Activated CD4-positive, alpha-beta T cell treated with anti-CD3 and anti-CD28 coated beads, Interleukin-2, Interleukin-4, amounts not matched to agents 100 ng/mL and 50 ng/mL, durations not matched to agents 16 hours and 8 hours (primary cell): ENCODE measurements around the gene SOX8.
"Not testable (repeated sequence)": the region's sequence is repeated elsewhere in the genome, so short reads cannot be mapped to it uniquely, and the experiment has no call there.

ENCODE experiments used
- DNase-seq: peaks from one replicate; pipeline ENCODE4 v3.0.0-alpha.2; 2020; ENCODE audit warnings: low spot score

Gene SOX8

DNA sequence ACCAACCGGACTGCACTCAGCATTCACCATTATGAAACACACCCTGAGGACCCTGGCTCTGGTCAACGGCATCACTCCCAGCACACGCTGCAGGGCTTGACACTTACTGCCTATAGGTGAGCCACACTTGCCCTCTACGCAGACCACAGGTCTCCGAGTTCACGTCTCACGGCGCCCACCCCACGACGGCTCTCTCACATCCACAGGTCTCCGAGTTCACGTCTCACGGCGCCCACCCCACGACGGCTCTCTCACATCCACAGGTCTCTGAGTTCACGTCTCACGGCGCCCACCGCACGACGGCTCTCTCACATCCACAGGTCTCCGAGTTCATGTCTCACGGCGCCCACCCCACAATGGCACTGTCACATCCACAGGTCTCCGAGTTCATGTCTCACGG, 25.8 kb upstream of the SOX8 start:
- not testable (repeated sequence) for DNase-seq

DNA sequence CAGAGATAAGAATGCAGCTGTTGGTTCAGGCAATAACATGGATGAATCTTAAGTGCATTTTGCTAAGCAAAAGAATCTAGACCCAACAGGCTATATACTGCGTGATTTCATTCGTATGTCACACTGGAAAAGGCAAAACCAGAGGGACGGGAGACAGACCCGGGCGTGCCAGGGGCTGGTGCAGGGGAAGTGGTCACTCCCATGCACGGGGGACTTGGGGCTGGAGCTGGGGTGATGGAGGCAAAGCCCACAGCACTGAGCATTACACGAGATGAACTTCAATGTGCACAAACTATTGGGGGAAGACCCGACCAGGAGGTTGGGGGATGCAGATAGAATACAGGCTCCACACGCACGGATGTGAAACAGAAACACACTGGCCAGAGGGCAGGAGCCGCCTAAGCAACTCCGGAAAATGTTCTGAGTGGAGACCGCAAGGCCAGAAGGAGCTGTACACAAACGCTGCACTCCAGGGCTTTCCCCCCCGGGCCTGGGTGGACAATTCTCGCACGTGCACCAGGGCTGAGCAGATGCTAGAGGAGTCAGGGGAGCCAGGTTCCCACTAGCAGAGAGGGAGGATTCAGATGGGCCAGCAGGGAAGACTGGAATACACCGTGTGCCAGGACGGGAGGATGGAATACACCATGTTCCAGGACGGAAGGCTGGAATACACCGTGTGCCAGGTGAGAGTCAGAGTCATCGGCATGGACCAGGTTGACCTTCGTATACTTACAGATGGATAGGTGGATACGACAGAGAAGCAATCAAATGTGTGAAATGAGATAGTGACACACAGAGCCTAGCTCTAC, 22.1 kb upstream of the SOX8 start:
- no peak for DNase-seq

DNA sequence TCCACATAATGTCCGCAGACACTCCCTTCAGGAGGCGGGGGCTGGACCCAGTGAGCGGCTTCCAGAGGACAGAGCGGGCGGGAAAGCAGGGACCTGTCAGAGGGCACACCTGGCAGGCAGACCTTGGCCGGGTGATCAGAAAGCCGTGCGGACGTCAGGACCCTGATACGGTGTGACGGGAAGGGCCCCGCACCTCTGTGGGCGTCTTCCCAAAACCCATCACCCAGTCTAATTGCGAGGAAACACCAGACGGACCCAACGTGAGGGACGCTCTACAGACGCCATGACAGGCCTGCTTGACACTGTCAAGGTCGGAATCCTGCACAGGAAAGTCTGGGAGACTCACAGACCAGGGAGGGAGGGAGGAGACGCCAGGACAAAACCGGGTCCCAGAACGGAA, 19.2 kb upstream of the SOX8 start:
- DNase-seq = no peak

DNA sequence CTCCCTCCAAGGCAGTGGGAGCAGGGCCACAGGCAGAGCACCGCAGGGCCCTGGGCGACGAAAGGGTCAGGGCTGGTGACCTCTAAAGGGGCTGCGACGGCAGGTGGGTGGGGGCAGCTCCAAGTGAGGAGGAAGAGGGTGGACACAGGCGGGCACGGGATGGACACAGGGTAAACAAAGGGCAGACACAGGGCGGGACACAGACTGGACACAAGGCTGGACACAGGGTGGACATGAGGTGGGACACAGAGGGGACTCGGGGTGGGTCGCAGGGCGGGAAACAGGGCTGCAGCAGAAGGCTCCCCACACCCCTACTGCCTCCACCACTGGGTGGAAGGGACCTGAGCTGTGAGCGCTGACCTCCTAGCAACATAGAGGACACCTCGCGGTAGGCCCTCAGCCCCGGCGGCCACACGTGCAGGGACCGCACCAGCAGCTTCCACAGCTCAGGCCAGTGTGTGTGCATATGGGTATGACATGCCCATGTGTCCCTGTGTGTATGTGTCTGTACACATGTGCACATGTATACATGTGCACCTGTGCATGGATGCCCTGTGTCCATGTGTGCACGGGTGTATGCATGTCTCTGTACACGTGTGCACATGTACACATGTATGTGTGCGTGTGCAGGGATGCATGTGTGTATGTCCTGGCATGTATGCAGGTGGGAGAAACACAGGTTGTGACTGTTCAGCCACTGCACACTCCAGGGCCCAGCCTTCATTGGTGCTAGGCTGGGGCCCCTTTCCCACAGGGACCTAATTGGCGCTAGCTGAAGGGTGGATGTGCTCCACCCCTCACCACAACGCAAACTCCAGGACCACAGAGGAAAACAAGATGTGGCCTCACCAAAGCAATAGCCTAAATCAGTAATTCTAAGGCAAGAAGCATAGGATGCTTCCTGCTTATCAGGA, 18.4 kb upstream of the SOX8 start:
- DNase-seq = no peak

DNA sequence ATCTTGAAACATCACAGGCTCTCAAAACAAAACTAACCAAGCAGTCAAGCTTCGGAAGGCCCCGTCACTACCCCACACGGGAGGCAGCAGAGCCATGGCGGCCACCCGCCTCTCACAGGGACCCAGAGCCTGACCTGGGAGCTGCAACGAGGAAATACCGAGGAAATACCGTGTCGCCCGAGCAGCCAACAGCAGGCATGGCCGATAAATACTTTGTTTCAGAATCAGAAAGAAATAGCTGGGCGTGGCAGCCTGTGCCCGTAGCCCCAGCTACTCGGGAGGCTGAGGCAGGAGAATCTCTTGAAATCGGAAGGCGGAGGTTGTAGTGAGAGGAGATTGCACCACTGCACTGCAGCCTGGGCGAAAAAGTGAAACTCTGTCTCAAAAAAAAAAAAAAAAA, 17.7 kb upstream of the SOX8 start:
- DNase-seq = peak; percentile 14

DNA sequence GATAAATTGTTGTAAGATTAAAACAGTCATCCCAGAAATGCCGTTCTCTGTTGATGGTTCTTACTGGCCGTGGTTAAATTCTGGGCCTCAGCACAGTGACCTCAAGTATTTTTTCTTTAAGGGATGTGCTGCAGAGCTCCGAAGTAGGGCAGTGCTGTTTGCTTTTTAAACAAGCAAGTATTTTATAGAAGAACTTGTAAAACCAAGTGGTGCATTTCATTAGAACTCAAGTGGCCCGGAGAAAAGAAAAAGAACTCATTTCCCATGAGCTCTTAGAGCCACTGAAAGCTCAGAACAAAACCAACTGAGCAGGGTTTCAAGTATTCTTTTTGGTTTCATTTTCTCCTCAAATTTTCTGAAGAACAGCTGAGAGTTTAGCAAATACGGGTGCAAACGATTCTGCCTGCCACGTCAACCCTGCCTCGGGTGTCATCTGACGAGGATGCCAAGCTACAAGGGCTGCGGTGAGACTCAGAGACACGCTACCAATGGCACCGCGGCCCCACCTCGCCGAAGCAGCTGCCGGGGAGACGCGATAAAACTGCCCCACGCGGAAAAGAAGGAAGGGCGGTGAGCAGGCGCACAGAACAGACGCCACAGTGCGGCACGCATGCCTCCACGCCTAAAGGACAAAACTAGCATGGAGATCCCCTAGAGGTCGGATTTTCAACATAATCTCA, 17.1 kb upstream of the SOX8 start:
- DNase-seq = peak; percentile 76

DNA sequence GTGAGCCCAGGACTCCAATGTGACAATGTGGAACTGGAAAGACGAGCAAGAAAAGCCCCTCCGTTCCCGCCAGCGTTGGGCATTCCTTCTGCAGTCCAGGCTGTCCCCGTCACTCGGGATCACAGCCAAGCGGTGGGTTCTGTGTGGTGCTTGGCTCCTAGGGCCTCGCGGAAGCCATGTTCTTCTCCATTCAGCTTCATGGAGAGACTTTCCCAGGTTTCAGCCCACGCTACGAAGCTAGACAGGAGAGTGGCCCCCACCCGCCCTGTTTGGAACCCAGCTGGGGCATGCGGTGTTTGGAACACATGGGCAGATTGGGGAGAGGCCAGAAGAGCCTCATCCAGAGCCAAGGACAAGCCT, 16.6 kb upstream of the SOX8 start:
- DNase-seq = no peak

DNA sequence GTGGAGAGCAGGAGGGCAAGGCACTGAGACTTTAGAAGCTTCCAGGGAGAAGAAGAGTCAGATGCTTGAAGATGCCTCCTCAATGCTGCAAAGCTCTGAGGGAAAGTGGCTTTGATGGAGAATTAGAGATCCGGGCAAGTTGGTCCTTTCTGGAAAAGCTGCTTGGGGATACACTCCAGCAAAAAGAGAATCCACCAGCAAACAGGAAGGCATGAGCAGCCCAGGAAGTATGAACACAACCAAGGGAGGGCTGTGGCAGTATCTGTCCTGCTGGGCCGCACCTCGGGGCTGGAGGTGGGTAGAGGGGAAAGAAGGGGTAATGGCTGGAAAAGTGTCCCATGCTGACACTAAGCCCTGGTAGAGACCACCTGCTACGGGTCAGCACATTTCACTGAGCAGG, 16.1 kb upstream of the SOX8 start:
- DNase-seq = no peak

DNA sequence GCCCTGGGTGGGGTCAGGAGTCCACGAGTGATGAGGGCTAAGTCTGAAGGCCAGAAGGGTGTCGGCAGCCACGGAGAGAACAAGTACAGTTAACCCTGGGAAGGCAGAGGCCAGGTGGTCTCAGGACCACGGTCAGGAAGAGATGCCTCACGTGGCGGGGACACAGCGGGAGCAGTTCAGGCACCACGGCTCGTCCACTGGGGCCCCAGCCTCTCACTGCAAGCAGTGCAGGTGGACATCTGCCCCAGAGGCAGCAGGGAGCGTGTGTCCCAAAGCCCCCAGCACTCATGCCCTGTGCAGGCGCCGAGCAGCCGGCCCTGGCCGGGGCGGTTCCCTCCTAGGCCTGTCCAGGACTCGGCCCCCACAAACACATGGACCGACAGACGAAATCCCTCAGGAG, 15.5 kb upstream of the SOX8 start:
- no peak for DNase-seq

DNA sequence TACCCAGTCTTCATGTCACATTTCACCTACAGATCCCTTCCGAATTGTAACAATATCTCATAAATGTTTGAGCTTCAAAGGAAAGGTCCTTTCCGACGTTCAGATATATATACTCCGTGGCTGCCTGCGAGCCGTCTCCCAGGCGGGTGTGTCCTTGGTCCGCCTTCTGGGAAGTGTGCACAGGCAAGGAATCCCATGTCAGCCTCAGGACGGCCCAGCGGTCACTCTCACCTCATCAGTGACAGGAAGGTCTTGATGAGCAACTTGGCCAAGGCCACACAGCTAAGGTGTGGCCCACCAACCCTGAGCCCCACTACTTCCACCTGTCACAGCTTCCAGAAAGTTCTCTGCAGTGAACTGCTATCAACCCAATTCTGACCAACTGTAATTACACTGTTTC, 15.1 kb upstream of the SOX8 start:
- no peak for DNase-seq

DNA sequence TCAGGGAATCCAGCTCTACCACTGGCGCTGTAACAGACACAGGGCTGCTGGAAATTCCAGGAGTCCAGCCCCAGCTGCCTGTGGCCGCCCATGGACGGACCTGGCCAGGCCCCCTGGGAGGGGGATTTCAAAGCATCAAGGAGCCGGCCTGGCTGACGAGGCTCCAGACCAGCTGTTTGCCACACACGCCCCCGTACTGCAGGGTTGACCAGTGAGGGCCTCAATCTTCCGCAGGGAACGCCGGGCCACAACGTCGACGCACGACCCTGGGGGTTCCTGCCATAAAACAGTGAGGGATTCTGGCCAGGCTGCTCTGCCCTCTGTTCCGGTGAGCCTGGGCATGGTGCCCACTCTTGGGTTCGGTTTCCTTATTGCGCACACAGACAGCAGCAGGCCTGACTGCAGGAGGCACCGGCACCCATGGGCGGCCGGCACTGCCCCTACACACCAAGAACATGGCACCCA, 14.5 kb upstream of the SOX8 start:
- DNase-seq = no peak

DNA sequence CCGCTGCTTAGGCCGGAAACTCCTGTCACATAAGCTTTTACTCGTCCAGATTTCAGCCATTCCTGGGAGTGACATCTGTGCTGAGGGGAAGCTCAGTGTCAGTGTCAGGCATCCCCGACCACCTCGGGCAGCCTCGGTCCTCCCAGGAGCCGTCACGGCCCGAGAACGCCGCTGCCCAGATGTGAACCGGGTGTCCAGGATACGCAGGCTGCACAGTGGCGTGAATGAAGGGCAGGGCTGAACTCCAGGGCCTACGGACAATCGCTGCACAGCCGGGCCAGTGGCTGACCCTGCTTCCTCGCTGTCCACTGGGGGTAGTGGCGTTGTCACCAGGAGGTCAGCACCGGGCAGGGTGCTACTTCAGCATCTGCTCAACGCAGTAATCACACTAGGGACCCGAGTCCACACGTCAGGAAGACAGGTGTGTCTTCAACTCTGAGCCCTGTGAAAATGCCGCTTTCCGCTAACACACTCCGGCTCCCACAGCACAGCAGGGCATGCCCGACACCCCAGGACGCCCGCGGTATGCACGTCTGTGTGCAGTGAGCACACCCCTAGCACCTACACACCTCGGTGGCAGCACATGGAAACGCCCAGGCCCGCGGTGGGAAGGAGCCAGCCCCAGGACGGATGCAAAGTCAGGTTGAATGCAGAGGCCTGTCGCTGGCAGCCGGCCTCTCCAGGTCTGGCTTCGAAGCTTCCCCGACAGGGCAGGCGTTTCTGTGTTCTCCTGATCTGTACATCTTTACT, 13.8 kb upstream of the SOX8 start:
- DNase-seq = no peak

DNA sequence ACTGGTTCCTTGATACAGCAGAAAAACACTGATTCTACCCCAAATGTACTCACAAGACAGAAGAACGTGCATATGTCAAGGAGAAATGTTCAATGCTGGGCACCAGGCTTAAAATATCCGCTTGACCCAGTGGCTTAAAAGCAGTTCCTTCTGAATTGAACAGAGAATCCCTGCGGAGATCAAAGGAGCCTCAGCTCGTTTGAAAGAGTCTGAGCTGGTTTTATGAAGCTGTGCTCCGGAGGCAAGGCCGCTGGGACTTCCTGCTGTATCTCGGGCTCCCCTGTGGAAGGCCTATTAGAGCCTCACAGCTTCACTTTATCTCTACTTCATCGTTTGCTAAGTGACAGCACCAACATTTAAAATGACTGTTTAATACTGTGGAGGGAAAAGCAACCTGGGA, 12.9 kb upstream of the SOX8 start:
- DNase-seq = no peak

DNA sequence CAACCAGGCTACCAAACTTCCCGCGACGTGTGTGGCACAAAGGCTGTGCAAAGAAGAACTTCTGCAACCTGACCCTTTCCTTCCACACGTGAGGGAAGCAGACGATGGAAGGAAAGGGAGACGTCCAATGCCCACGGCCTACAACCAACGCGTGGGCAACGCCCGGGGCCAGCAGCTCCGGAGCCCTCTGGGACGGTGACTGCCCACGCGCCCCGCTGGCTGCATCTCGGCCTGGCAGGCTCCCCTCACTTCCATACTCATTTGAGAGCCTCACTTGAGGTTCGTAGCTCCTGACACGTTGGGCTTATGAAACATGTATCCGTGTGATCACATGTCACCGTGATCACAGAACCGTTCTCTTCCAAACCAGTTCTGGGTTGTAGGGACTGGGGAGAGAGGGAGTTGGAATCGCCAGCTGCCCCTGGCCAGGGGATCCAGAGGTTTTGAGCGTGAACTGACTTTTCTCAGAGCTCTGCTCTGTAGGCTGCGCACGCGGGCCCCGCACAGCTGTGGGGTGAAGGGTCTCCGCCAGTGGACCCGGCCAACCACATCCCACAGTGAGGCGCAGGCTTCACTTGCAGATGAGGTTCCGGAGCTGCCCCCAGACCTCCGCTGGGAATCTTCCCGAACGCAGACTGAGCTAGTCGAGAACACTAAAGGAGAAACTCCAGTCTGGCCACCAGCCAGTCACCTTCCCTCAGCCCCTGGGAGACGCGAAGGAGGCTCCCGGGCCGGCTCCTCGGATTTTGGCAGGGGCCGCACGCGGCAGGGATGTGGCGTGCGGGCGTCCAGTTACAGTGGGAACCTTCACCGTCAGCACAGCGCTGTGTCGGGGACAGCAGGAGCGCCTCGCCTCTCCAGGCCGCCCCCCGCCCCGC, 11.8 kb upstream of the SOX8 start:
- no peak for DNase-seq

DNA sequence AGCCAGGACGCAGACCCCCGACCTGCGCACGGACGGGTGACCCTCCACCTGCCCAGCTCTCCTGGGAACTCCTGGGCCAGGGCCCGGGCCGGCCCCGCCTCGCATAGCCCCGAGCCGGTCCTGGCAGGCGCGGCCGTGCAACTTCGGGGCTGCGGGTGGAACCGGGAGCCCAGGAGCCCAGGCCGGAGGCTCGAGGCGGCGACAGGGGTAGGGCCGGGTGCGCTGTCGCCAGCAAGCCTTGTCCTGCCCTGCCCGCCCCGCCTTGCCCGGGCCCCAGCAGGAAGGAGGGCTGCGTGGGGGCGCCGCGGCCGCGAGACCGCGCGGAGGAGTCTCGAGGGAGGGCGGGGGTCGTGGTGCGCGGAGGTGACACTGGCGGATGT, 11.2 kb upstream of the SOX8 start:
- no peak for DNase-seq

DNA sequence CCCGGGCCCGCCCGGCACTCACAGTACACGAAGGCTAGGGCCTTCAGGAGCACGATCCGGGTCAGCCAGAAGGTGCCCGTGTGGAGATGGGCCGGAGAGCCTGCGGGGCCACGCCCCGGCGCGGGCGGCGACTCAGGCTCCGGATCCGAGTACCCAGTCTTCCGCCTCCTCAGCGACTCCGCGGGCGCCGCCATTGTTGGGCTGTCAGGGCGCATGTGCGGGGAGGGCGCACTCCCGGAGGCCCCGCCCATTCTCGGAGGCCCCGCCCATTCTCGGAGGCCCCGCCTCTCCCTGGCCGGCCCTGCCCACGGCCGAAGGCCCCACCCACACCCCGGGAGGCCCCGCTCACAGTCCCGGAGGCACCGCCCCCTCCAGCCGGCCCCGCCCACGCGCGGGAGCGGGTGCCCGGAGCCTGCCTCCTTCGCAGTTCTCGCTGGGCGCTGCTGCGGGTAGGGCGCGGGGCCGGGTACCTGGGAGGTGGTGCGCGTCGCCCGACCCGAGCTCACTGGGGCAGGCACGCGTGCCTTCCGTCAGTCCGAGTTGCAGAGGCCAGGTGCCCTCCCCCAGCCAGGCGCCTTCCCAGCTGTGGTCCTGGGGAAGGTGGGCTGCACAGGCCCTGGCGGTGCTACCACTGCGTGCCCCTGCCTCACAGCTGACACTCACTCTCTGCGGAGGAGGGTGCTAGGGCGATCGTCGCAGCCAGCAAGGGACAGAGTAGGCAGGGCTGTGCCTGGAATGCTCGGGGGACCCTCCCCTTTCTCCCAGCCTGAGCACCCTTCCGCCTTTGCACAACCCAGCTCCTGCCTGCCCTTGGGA, 10.6 kb upstream of the SOX8 start, which contains the start of gene LMF1:
LMF1 (minus strand) TSS at position 219 of the 816 bp plus-strand sequence; CDS start at position 215, 4 bp downstream.
- DNase-seq = peak; percentile 97

DNA sequence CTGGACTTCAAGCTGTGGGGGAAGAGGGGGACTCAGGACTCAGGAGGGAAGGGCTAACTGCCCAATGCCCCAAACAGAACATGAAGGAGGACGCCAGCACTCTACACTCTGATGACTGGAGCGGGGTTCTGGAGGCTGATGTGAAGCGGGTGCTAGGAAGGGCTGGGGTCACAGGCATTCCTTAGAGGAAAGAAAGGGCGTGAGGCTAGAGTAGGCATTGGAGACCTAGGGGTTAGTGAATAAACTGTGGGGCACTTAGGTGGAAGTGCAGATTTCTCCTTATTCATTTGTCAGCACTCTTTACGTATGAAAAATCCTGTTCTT, 10.0 kb upstream of the SOX8 start:
- no peak for DNase-seq

DNA sequence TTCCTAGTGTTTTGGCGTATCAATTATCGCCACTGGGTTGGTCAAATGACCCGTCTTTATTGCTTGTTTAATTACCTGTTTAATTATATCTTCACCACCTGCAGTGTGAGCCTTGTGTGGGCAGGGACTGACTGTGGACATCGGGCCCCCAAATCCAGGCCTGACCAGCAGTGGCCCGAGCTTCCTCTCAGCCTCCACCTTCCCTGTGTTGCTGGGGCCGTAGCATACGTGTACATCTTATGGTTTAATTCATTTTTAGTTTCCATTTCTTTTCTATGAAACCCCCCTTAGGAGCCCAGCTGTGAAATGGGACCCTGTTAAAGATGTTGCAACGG, 9.6 kb upstream of the SOX8 start:
- no peak for DNase-seq

DNA sequence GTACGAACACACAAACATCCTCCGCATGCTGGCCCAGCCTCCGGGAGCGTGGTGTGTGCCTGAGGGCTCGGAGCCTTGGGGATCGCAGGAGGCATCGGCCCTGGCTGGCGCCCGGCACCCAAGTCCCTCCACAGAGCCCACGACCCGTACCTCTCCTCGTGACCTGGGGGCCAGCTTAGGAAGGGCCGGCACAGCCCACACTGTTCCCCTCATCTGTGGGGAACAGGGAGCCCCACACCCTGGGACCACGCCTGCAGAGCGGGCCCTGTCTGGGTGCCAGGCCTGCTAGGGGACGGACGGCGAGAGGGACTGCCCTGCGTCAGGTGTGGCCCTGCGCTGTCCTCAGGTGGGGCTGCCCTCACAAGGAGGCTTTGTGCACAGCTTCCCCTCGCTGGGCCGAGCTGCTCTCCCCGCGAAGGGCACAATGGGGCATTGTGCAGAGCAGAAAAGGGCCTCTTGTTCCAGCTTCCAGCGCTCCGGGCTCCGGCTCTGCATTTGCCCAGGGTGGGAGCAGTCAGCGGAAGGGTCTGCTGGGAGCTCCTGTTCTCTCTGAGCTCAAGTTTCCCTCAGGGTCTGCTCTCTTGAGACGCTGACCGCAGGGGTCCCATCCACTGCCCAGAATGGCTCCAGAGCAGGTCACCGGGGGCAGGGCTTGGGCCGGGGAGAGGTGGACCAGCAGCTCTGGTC, 9.1 kb upstream of the SOX8 start:
- DNase-seq = no peak

DNA sequence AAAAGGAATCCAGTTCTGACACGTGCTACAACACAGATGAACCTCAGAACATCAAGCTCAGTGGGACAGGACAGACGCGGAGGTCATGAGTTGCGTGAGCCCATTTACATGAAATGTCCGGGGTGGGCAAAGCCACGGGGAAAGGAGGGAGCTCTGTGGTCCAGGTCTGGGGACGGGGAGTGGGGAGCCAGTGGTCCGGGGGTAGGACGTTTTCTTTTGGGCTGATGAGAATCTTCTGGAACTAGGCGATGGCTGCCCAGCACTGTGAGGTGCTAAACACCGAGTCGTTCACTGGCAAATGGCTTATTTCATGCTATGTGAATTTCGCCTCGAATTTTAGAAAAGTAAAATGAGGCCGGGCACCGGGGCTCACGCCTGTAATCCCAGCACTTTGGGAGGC, 8.2 kb upstream of the SOX8 start:
- no peak for DNase-seq
